HUES64 (cell line): ENCODE data around the gene LRP6.

Experiments
- H3K27ac ChIP-seq: 2 replicates; pipeline ENCODE4 v1.7.0; 2013; ENCODE audit warnings: low read depth, low read length, inconsistent platforms
- H3K27me3 ChIP-seq: 2 replicates; pipeline ENCODE4 v1.6.1; 2013; ENCODE audit warnings: mild to moderate bottlenecking, low read length; ENCODE audit not compliant: insufficient read depth
- H3K36me3 ChIP-seq: 2 replicates; pipeline ENCODE4 v1.6.1; 2013; ENCODE audit warnings: mild to moderate bottlenecking, low read length; ENCODE audit not compliant: insufficient read depth
- H3K4me1 ChIP-seq: 2 replicates; pipeline ENCODE4 v1.6.1; 2013; ENCODE audit warnings: mild to moderate bottlenecking, low read length, moderate library complexity; ENCODE audit not compliant: insufficient read depth
- H3K4me3 ChIP-seq: 2 replicates; pipeline ENCODE4 v1.5.1; 2013; ENCODE audit warnings: mild to moderate bottlenecking, low read length, moderate library complexity
- H3K9ac ChIP-seq: 2 replicates; pipeline ENCODE4 v1.6.1; 2013; ENCODE audit warnings: mild to moderate bottlenecking, low read depth, low read length
- H3K9me3 ChIP-seq: 2 replicates; pipeline ENCODE4 v1.6.1; 2013; ENCODE audit warnings: low read depth, low read length; ENCODE audit not compliant: insufficient read depth
- WGBS: fragments of 150-250, 120-280 bp; methylation state at CpG from one replicate; pipeline ENCODE4 v1.1.7; 2013; ENCODE audit warnings: missing lambda C conversion rate; 5-methylcytosine and 5-hydroxymethylcytosine counted together

The LRP6 gene

DNA sequence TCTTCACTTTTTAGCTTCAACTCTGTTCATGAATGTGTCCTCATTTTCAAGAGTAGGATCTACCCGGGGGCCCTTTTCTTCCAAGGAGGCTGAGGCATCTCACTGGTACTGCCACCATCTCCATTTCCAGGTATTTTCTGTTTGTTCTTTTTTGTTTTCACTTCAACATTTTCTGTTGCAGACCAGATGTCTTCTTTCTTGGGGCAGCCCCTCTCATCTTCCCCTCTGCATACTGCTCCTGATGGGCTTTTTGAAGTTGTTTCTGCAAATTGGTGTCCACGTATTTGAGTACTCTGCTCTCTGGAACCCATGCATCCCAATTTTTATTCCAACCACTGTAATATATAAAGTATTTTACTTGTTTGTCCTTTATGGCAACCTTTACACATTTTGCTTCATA lies 66.5 kb downstream of the LRP6 start:
- Histone ChIP-seq H3K27me3 (no peaks in the 10 kb centered on the region), H3K4me1 (no peaks in the 10 kb centered on the region), H3K27ac (no peak overlapping the region), H3K9me3 (peaks cover 2% of the 10 kb centered on the region; the same call in 1 of the 2 replicates), H3K4me3 (no peak overlapping the region), H3K9ac (no peak overlapping the region), H3K36me3 (peaks cover 54% of the 10 kb centered on the region)
- 88% methylated on average over 2 of the region's 2 CpGs for WGBS

DNA sequence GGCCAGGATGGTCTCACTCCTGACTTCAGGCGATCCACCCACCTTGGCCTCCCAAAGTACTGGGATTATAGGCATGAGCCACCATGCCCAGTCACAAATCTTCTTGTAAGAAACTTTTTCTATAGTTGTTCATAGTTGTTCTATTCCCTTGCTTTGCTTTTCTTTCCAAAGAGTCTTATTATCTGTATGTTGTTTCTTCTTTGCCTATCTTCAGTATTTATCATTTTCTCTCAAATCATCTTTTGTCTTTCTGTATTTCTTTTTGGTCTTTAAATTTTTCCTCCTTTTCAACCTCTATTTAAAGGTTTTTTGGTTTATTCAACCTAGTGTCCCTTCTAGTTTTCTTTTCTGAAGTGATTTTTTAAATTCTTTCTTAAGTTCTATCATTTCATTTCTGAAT lies 68.7 kb downstream of the LRP6 start:
- WGBS: 100% methylated on average over 1 of the region's 1 CpG
- H3K4me3 ChIP-seq: no peak overlapping the region
- H3K36me3 ChIP-seq: peaks cover 53% of the 10 kb centered on the region
- H3K27me3 ChIP-seq: no peaks in the 10 kb centered on the region
- H3K27ac ChIP-seq: no peak overlapping the region
- no peak overlapping the region for H3K9ac ChIP-seq
- H3K9me3 ChIP-seq: peaks cover 2% of the 10 kb centered on the region; the same call in 1 of the 2 replicates
- H3K4me1 ChIP-seq: no peaks in the 10 kb centered on the region; the same call in 1 of the 2 replicates

DNA sequence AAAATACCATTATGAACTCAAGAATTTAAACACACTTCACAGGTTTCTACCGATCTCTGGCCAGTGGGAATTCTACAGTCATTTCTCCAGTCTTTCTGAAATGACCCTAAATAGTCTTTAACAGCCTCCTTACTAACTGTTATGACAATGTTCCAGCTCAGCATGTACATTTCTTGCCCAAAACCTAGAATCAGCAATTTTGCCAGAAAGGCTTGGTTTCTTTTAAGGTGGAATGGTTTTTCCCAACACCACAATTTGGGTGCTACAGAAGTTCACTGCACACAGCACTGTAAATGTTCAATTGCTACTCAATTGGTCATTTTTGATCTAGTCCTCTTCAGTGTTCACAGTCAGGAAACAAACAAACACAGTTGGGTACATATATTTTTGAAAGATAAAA lies 69.7 kb downstream of the LRP6 start:
- 42% methylated on average over 1 of the region's 1 CpG for WGBS
- H3K27me3 ChIP-seq: no peaks in the 10 kb centered on the region
- H3K4me3 ChIP-seq: no peak overlapping the region
- H3K9ac ChIP-seq: no peak overlapping the region
- H3K36me3 ChIP-seq: peaks cover 43% of the 10 kb centered on the region
- H3K9me3 ChIP-seq: peaks cover 2% of the 10 kb centered on the region; the same call in 1 of the 2 replicates
- H3K4me1 ChIP-seq: no peaks in the 10 kb centered on the region; the same call in 1 of the 2 replicates
- no peak overlapping the region for H3K27ac ChIP-seq

DNA sequence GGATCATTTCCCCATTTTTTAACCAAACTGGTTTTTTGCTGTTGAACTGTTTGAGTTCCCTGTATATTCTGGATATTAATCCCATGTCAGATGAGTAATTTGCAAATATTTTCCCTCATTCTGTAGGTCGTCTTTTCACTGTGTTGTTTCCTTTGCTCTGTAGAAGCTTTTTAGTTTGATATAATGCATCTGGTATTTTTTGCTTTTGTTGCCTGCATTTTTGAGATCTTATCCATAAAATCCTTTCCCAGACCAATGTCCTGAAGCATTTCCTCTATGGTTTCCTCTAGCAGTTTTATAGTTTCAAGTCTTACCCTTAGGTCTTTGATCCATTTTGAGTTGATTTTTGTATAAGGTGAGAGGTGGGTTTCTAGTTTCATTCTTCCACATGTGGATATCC lies 71.3 kb downstream of the LRP6 start:
- no peak overlapping the region for H3K9ac ChIP-seq
- H3K9me3 ChIP-seq: peaks cover 2% of the 10 kb centered on the region; the same call in 1 of the 2 replicates
- H3K4me3 ChIP-seq: no peak overlapping the region
- no peak overlapping the region for H3K27ac ChIP-seq
- H3K36me3 ChIP-seq: peaks cover 28% of the 10 kb centered on the region
- no peaks in the 10 kb centered on the region; the same call in 1 of the 2 replicates for H3K4me1 ChIP-seq
- no peaks in the 10 kb centered on the region for H3K27me3 ChIP-seq
- WGBS: 100% methylated on average over 1 of the region's 1 CpG

DNA sequence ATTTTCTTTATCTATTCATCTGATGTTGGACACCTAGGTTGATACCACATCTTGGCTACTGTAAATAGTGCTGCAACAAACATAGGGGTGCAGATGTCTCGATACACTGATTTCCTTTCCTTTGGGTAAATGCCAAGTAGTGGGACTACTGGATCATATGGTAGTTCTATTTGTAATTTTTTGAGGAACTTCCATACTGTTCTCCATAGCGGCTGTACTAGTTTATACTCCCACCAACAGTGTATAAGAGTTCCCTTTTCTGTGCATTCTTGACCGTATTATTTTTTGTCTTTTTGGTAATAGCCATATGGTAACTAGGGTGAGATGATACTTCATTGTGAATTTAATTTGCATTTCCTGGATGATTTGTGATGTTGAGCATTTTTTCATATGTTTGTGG lies 71.8 kb downstream of the LRP6 start:
- H3K27ac ChIP-seq: no peak overlapping the region
- peaks cover 2% of the 10 kb centered on the region; the same call in 1 of the 2 replicates for H3K9me3 ChIP-seq
- peaks cover 24% of the 10 kb centered on the region for H3K36me3 ChIP-seq
- no peaks in the 10 kb centered on the region; the same call in 1 of the 2 replicates for H3K4me1 ChIP-seq
- no peaks in the 10 kb centered on the region for H3K27me3 ChIP-seq
- H3K4me3 ChIP-seq: no peak overlapping the region
- WGBS: 95% methylated on average over 2 of the region's 3 CpGs
- no peak overlapping the region for H3K9ac ChIP-seq

DNA sequence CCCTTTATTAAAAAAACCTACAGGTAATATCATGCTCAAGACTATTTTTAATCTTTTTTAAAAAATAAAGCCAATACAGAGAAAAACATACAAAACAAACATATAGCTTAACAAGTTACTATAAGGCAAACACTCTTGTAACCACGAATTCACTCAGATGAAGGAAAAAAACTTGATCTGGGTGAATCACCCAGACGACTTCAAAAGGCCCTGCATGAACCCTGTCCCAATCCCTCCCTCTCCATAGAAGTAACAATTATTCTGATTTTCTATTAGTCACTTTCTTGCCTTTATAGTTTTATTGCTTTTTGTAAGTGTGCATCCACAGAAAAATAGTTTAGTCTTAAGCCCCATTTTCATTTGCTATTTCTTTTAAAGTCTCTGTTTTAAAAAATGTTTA lies 72.6 kb downstream of the LRP6 start:
- H3K4me3 ChIP-seq: no peak overlapping the region
- 81% methylated on average over 2 of the region's 2 CpGs for WGBS
- H3K36me3 ChIP-seq: peaks cover 18% of the 10 kb centered on the region
- no peak overlapping the region for H3K9ac ChIP-seq
- no peaks in the 10 kb centered on the region; the same call in 1 of the 2 replicates for H3K4me1 ChIP-seq
- H3K27ac ChIP-seq: no peak overlapping the region
- no peaks in the 10 kb centered on the region for H3K27me3 ChIP-seq
- peaks cover 2% of the 10 kb centered on the region; the same call in 1 of the 2 replicates for H3K9me3 ChIP-seq

DNA sequence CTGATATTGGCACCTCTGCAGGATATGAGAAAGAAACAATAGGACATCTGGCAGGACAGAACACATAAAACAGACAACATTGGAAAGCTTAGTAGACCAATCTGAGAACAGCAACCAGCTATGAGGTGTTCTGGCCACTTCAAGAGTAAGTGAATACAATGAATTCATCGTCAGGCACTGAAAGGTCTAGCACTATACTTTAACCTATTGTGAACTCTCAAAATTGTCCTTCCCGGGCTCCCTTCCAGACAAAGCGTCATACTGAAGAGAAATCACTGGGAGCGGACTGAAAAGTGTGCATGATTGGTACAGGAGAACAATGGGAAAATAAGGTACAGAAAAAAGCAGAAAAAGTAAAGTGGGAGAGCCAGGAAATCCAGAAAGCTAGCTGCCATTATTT lies 75.8 kb downstream of the LRP6 start:
- Histone ChIP-seq H3K9ac (no peak overlapping the region), H3K4me3 (no peak overlapping the region), H3K9me3 (no peaks in the 10 kb centered on the region), H3K36me3 (peaks cover 5% of the 10 kb centered on the region; the same call in 1 of the 2 replicates), H3K4me1 (no peaks in the 10 kb centered on the region; the same call in 1 of the 2 replicates), H3K27ac (no peak overlapping the region), H3K27me3 (no peaks in the 10 kb centered on the region)
- 91% methylated on average over 4 of the region's 4 CpGs for WGBS

DNA sequence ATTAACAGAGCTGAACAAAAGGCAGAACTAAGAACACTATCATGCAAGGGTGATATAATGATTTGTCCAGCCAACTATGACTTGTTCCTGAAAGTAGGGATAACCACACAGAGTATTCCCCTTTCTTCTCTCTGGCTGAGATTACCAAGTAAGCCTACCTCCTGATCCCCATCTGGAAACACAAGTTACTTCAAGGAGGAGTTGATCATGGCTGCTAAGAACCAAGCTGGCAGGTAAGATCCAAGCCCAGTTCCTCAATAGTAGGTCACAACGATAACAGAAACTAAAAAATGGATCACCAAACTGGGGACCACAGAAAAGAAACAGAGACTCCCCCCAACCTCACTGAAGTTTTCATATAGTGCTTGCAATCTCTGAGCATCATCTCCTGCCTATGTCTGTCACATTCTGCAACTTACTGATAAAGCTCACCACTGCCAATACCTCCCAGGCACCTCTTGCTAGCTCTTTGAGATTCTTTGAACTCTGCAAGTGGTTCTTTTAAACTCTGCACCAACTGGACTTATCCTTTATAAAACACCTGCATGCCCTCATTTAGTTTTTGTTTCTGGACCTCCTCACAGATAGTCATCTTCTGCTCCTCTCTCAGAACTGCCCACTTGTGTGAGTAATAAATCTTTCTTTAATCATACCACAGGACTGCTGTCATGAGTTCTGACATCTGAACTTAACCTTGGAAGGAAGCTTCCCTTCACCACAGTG lies 76.6 kb downstream of the LRP6 start:
- Histone ChIP-seq H3K9me3 (no peaks in the 10 kb centered on the region), H3K27ac (no peak overlapping the region), H3K4me1 (no peaks in the 10 kb centered on the region; the same call in 1 of the 2 replicates), H3K4me3 (no peak overlapping the region), H3K27me3 (no peaks in the 10 kb centered on the region), H3K9ac (no peak overlapping the region), H3K36me3 (peaks cover 5% of the 10 kb centered on the region; the same call in 1 of the 2 replicates)
- 93% methylated on average over 1 of the region's 1 CpG for WGBS

DNA sequence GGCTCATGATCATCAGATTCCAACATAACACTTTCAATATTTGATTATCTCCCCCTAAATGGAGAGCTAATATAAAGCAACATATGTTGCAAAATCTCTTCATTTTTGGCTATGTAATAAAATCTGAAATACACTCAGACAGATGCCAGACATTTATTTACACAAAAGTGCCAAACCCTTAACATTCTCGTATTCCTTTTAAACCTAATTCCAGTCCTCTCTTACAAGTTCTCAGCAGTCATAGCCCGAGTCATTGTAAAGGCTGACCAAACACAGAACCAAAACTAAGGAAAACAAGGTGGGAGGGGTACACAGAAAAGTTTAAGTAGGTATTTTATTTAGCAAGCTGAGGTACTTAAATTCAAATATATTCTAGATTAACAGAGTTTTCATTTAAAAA lies 81.4 kb downstream of the LRP6 start:
- H3K9me3 ChIP-seq: no peaks in the 10 kb centered on the region
- no peaks in the 10 kb centered on the region for H3K27me3 ChIP-seq
- no peaks in the 10 kb centered on the region; the same call in 1 of the 2 replicates for H3K4me1 ChIP-seq
- H3K36me3 ChIP-seq: peaks cover 32% of the 10 kb centered on the region
- H3K27ac ChIP-seq: no peak overlapping the region
- 97% methylated on average over 2 of the region's 2 CpGs for WGBS
- no peak overlapping the region for H3K9ac ChIP-seq
- H3K4me3 ChIP-seq: no peak overlapping the region

DNA sequence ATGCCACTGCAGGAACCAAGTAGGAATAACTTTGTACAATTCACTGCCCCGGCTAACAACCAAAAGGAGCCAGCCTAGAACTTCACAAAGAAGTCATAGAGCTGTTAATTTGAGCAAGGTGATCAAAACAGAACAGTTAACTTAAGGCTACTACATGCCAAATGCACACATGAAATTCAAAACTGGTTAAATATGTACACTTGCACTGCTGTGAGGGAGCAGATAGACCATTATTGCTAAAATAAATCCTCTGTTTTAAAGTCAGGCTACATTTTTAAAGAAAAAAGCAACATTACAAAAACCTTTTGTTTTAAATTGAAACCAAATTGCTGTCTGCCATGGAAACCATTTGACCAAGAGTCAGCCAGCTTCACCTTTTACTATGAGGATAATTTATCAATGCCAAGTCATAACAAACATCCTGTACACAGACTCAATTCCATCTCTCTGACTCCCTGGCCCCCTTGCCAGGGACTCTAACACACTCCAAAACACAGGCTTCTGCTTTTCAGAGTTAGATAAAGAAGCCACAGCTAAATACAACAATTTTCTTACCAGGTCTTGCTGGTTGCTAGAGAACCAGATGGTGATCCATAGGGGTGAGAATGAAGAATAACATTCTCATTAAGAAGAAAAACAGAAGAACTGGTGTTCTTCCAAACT lies 84.0 kb downstream of the LRP6 start:
- H3K4me1 ChIP-seq: no peaks in the 10 kb centered on the region; the same call in 1 of the 2 replicates
- H3K27ac ChIP-seq: no peak overlapping the region
- H3K27me3 ChIP-seq: no peaks in the 10 kb centered on the region
- 100% methylated on average over 1 of the region's 1 CpG for WGBS
- H3K9me3 ChIP-seq: no peaks in the 10 kb centered on the region
- H3K36me3 ChIP-seq: peaks cover 54% of the 10 kb centered on the region
- no peak overlapping the region for H3K9ac ChIP-seq
- H3K4me3 ChIP-seq: no peak overlapping the region

DNA sequence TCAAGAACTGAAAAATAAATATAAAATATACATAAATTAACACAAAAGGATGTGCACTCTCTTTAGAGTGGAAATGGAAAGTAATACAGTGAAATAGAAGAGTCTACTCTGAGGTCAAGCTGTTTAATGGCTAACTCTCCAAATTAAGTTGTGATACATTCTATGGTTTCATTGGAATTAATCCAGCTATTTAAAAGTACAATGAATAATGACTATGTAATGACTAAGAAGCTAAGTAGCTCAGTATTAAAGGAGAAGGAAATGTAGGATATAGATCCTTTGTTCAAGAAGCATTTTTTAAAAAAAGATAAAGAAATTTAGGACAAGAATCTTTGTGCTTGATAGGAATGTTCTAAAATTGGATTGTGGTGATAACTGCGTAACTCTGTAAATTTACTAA lies 85.3 kb downstream of the LRP6 start:
- 97% methylated on average over 1 of the region's 1 CpG for WGBS
- Histone ChIP-seq H3K9me3 (no peaks in the 10 kb centered on the region), H3K36me3 (peaks cover 59% of the 10 kb centered on the region)

More for the DNA sequence above, 85.3 kb downstream of the LRP6 start:
- no peak overlapping the region for H3K27ac ChIP-seq
- no peaks in the 10 kb centered on the region; the same call in 1 of the 2 replicates for H3K4me1 ChIP-seq
- no peak overlapping the region for H3K4me3 ChIP-seq
- no peak overlapping the region for H3K9ac ChIP-seq
- no peaks in the 10 kb centered on the region for H3K27me3 ChIP-seq
